DMS153 treated with DMSO at 0.1 percent for 48 hours (cell line): ENCODE results near the gene PTMA.

Source experiments
- DNase-seq: peaks from one replicate; lab custom pipeline; 2025; ENCODE audit not compliant: unreplicated experiment; lab: John Stamatoyannopoulos, UW

Gene PTMA

GRCh38 chr2:231674587-231675338, 33.6 kb upstream of the PTMA start:
- peak; percentile 43 for DNase-seq

- DNase-seq, result no peak
Observed at GRCh38 chr2:231676243-231676642, 32.1 kb upstream of the PTMA start.

GRCh38 chr2:231677632-231678104, 30.7 kb upstream of the PTMA start:
- peak; percentile 94 for DNase-seq

- DNase-seq, result peak; percentile 75
Observed at GRCh38 chr2:231679908-231680284, 28.4 kb upstream of the PTMA start.

- DNase-seq, result peak; percentile 89
Observed at GRCh38 chr2:231680285-231680991, 27.9 kb upstream of the PTMA start.

DNA sequence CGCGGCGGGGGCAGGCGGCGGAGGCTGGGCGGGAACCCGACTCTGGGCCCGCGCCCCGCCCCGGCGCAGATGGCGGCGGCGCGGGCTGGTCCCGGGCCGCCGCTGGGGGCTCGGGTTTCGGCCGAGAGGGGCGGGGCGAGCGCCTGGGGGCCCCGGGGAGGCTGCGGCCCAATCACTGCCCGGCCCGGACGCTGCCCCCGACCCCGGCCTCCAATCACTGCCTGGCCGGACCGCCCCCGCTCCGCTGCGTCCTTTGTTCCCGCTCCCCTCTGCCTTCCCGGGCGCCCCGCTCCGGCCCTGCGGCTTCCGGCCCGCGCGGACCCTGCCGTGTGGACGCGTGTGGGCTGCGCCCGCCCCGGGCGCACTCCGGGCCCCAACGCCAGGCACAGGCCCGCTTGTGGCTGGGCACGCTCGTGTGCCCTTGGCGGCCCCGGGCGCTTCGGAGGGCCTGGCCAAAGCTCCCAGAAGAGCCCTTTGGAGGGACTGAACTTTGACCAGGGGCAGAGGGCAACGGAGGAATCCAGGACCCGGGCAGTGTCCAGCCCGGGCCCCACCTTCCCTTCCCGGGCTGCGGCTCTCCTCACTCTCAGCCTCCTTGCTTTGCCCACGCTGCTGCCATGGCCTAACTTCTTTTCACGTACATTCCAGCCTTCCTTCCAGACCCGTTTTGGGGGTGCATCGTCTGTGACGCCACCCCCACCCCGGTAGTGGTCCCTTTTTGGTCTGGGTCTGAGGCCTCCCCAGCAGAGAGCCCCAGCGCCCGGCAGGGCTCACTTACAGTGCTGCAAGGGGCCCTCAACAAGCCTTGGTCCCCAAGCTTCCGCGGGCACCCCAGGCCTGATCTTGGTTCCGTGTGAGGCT, 27.1 kb upstream of the PTMA start:
- peak; percentile 82 for DNase-seq

DNA sequence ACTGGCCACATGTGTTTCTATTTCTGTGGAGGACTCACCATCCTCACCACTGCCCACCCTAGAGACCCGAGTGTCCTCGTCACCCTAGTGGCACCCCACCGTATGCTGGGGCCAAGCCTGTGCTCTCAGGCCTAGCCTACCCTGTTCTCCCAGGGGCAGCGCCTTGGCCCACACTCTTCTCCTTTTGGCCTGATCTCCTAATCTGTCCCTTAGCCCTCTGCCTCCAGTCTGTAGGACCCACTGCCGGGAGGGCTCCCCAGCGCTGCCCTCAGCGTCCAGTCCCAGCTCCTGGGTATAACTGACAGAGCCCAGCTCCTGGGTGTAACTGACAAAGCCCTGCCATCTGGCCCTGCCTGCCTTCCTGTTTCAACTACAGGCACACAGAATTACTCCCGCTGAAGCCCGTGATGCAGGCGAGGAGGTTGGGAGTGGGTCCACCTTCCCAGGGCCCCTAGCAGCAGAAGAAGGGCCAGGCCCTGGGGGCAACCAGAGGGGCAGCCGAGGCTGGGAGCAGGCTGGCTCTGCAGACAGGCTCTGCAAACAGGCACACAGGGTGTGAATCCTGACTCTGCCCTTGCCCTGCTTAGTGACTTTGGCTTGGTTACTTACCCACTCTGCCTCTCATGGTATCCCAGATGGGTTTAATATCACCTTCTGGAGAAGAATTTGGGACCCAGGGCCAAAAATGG, 25.6 kb upstream of the PTMA start:
- DNase-seq, result no peak

DNA sequence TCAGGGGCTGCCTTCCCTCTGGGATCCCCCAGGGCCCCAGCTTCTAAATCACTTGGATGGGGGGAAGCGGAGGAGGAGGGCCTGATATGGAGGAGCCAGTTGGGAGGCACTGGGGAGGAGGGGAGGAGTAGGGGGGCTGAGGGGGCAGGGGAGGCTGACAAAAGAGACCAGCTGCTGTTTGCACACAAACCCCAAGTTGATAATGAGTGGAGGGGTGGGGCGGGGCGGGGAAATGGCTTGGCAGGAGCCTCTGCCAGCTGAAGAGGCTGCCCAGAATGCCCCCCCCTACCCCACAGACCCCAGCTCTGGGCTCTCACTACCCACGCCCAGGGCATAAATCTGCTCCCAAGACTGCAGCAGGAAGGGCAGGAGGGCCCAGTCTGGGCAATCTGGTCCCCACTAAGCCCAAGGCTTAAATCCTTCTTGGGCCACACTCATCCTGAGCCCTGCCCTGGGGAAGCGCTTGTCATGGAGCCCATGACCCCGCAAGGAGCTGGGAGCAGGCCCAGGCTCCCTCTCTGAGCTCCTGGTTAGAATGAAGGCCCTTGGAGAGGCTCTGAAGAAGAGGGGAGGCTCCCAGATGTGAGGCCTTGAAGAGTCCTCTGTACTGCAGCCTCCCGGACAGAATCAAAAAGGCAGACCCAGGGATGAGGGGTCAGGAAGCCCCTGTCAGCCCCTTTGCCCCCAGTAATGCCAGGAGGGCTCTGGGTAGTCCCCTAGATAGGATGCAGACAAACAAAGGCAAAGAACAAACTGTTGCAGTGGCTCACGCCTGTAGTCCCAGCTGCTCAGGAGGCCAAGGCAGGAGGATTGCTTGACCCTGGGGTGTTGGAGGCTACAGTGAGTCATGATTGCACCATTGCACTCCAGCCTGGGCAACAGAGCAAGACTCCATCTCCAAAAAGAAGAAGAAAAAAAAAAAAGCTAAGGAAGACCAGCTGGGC, 24.8 kb upstream of the PTMA start:
- DNase-seq, result peak; percentile 40

GRCh38 chr2:231684314-231685223, 23.8 kb upstream of the PTMA start:
- DNase-seq, result peak; percentile 51

DNA sequence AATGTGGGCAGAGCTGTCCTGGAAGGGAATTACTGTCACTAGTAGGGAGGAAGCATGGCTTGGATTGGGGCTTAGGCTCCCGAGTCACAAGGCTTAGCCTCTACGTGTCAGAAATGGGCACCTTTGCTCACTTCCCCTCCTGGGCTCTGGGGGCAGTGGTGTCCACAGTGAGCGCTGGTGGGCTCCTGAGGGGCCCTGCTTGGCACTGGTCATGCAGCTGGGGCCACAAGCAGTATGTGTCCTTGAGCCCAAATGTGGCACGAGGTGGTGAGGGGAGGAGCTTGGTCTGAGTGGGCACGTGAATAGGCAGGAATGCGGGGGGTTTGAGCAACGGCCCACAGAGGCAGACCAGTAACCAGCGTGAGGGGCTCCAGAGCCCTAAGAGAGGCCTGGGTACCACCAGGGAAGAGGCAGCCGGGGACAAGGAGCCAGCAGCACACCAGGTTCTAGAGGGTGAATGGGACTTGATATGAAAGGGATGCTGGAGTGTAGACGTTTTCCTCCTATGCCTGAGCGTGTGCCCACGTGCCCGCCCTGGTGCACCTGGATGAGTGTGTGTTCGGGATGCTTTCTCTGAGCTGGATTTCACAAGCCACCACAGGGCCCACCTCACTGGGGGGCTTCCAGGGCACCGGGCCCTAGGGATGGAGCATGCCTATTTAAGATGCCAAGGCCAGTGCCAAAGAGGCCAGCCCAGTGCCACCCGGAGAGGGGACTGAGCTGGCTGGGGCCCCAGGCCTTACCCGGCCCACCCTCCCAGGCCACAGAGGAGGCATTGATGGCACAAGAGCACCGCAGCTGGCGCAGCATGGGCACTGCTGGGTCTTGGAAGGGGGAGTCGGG, 22.8 kb upstream of the PTMA start:
- no peak for DNase-seq

DNA sequence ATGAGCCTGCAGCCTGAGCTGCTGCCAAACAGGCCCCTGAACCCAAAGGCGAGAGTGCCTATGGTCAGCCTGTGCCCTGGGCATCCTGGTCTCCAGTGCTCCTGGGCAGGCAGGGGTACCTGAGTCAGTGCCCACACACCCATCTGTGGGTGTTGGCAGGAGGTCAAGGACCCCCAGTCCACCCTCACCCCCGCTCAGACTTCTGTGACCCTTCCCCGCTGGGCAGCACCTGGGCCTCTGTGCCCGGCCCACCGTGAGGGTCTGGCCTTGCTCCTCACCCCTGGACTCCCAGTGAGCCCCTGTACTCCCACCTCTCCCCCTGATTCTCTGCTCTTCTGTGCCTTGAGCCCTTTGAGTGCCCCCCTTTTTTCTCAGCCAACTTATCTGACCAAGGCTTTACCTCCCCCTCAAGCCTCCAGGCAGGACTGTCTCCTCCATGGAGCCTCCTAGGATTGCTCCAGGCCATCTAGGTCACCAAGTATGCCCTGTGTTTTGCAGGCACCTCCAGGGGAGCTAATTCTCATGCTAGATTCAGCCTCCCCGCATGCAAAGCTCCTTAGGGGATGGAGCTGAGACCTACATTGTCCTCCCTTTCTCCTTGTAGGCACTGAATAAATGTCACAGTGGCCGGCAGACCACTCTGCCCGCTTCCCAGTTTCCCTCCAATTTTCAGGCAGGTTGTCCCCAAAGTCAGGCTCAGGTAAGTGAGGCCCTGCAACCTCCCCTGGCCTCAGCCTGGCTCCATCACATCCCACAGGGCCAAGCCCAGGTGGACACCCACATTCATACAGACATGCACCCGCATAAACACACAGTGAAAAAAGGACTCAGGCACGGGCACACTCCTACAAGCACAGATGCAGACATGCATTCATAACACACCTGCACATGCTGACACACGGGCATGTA, 21.9 kb upstream of the PTMA start:
- no peak for DNase-seq

DNA sequence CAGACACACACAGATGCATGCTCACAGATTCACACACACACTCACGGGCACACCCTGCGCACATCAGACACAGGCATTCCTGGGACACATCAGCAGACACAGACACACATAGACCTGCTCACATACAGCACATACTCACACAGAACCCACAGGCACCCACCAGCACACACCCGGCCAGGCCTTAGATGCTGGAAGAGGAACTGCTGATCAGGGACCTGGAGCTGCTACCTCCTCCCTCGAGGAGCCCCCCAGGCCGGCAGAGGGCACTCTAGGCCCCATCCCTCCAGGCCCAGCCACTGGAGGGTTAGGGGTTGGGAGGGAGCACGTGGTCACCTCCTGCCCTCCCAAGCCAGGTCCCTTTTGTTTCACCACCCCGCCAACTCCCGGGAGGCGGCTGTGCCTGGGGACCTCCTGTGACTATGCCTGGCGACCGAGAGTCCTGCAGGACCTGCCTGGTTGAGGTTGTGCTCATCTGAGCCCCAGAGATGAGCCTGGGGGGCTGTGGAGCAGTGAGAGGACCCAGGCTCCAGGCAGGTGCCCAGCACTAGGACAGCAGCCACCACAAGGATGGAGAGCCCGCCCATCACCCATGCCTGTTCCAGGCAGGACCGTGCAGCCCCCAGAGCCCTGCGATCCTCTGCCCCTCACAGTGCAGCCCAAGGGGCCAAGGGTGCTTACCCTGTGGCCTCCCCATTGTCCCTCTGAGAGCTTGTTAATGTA, 21.0 kb upstream of the PTMA start:
- peak; percentile 69 for DNase-seq

DNA sequence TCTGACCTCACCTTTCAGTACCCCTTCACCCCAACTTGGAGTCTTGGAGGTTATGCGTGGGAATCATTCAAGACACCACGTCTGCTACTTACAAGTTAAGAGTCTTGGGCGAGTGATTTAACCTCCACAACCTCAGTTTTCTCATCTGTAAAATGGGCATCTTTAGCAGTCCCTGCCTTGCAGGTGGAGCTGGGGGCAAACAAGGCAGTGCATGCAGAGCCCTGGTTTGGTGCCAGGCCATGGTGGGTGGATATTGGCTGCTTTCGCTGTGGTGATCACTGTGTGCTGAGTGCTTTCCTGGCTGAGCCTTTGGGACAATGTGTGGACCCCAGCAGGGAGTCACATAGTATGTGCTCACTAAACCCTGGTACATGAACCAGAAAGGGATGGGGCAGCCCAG, 20.4 kb upstream of the PTMA start:
- no peak for DNase-seq

DNA sequence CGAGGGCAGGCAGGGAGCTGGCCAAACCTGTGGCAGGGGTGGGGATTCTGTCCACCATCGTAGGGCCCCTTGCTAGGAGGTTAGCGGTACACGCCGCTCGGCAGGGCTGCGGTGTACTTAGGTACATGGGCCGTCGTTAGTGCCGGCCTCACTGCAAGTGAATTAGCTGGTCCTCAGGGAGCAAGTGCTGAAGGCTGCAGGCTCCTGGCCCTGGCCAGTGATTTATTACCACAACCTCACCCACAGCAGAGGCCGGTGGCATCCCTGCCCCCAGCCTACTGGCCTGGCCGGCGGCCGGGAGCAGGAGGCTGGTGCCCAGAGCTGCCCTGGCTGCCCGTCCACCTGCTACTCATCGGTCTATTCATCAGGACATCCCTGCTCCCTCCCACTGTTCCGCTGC, 19.6 kb upstream of the PTMA start:
- no peak for DNase-seq

DNA sequence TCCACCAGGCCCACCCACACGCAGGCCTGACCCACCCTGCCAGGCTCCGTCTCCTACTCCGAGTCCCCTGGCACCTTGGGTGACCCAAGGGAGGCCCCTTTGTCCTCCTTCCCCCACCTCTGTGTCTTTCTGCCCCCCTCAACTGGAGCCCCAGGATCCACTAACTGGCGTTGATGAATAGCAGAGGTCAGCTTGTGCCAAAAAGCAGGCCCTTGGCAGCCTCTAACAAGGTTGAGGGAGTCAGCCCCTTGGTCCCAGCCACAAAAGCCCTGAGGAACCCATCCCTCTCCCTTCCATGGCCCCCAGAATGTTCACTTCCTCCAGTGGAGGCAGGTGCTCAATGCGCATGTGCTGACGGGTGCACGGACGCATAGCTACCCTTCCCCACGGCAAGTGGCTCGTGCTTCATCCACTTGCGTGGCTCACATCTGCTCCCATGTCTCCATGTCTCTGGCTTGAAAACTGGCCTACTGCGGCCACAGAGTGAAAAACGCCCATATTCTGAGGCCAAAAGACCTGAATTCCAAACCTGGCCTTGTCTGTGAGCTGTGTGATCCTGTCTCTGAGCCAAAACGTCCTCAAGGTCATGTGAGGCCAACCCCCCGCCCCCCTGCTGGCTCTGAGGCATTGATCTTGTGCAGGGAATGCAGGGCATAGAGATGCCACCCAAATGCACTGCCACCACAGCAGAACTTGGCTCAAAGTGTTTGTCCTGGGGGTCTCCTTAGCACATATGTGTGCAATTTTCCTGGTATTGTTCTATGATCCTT, 19.0 kb upstream of the PTMA start:
- DNase-seq, result no peak
